ENCODE data around the gene RERE.
A peak's percentile ranks its signal among the peaks of the same experiment; 100 is the strongest.

Gene RERE

DNA sequence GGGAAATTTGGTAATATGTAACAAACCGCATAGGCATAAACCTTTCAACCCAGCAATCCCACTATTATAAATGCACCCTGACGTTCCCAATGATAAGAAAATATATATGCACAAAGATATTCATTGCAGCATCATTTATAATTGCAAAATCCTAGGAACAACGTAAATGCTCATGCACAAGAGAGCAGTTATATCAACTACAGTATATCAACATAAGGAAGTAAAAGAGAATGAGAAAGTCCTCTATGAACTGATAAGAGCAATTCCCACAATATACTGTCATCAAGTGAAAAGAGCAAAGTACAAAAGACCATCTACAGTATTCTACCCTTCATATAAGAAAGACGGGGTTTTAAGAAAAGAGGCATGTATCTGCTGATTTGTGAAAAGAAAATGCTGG lies 269.6 kb downstream of the RERE start:
- no peak for DNase-seq (ENCODE audit: low read depth in 2 of 2)

DNA sequence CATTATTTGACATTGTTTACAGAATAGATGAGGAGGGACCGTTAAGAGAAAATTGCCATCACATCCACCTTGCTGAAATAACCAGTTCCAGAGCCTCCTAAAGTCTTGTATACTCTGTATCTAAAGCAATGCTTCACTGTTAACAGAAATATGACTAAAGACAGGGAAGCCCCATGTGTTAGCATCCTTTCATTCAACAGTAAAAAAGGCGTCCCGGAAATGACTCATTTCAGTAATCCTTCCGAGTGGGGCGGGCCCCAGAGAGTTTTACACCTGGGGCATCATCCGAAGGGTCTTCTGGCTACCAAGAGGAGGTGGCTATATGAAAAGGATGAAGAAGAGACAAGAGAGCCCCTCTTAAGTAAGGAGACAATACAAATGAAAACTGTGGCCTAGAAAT lies 272.4 kb downstream of the RERE start:
- DNase-seq (ENCODE audit: low read depth in 2 of 2) = peak in 1 of 2 donors; percentile 10

DNA sequence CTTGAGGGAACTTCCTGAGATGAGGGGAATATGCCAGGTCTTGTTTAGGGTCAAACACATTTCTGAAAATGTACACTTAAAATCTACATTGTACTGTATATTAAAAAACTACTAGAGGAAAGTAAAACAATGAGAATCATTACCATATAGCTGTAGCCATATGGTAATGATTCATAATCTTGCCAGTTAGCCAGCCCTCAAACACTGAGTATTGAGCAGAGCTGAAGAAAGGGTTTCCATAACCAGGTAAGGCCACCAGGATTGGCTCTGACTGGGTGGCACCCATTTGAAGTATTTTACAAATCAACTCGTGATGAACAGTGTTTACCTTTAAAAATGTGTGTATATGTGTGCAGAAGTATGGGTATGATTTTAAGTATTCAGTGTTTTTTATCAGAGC lies 272.8 kb downstream of the RERE start:
- DNase-seq (ENCODE audit: low read depth in 2 of 2) = no peak

DNA sequence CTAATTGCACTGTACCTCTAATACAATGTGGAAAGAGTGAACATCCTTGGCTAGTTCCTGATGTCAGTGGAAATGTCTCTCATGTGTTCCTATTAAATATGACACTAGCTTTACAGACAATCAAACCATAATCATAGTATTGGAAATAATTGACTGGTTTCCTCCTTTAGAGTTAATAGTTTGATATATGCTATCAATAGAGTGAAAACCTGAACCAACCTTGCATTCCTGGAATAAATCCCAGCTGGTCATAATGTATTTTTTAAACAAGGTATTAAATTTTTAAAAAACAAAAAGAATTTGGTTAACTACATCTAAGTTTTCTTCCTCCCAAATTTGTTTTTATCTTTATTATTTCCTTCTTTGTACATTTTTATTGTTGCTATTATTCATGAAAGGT lies 273.5 kb downstream of the RERE start:
- DNase-seq (ENCODE audit: low read depth in 2 of 2) = no peak

DNA sequence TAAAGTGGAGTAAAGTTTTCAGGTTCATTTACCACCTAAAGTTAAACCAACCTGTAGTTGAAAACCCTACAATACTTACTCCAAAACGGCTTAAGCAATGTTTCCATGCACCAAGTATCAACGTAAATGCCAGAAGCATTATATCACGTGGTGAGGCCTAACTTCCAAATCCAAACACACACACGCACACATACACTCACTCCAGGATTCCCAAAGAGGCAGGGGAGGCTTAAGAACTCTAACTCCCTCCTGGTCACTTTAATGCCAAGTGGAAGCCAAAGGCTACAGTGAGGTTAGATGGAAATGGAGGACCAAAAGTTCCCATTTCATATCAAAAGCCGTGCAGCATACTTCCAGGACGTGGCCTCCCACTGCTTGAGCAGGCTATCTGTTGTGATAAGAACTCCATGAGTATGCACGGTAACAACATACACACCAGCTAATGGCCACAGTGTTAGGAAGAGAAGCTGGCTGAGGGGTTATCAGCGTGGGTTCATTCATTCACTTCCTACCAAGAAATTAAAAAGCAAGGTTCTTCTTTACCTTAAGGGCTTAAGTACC lies 275.4 kb downstream of the RERE start:
- no peak for DNase-seq (ENCODE audit: low read depth in 2 of 2)

DNA sequence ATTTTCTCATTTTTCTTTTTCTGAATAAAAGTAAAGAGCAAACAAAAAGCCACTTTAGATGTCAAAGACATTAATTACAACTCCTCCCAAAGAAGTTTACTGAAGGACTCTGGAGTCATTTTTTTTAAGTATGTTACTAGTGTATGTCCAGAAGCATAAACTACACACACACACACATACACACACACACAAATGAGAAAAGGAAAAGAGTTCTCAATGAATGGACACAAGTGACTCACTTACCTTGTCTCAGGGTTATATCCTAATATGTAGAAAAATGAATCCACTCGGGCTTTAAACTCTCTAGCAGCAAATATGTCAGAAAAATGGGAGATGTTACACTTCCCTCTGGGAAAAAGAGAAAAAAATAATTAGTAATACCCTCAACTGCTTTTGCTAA lies 276.5 kb downstream of the RERE start:
- DNase-seq (ENCODE audit: low read depth in 2 of 2) = no peak

DNA sequence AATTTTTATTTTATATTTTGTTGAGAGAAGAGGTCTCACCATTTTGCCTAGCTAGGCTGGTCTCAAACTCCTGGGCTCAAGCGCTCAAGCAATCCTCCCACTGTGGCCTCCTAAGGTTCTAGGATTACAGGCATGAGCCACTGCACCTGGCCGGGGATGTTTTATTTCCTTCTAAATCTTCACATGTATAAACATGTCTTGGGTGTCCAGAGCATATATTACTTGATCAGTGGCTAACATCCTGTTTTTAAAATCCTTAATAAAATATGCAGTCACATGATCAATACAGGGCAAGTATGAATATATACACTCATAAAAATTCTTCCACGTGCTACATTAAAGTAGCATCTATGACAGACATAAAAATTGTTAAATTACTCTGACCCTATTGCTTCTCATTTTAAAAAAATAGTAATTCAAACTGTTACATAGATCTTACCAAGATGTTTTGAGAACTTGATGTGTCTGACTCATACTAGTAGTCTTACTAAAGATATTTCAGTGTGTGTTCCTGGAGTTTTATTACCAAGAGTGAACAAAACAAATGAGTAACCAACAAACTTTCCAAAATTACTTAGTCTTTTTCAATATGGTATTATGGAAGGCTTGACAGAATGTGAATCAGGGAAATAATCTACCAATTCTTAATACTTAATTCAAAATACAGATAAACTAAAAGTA lies 277.0 kb downstream of the RERE start:
- DNase-seq (ENCODE audit: low read depth in 2 of 2) = no peak

DNA sequence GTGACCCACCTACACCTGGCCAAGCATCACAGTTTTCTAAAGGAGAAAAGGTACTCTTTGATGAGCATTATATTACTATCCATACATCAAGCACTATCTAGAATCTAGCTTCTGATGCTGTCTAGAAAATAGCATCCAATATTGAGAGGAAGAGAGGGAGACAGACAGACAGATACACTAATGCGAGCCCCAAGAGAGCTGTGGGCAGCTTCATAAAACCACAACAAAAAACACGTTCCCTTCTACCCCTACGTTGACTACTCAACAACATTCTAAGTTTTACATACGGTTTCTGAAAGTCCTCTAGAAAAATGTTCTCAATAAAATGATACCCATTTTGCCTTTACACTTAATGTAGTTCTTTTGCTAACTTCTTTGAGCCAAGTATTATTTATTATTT lies 277.8 kb downstream of the RERE start:
- DNase-seq (ENCODE audit: low read depth in 2 of 2) = no peak

DNA sequence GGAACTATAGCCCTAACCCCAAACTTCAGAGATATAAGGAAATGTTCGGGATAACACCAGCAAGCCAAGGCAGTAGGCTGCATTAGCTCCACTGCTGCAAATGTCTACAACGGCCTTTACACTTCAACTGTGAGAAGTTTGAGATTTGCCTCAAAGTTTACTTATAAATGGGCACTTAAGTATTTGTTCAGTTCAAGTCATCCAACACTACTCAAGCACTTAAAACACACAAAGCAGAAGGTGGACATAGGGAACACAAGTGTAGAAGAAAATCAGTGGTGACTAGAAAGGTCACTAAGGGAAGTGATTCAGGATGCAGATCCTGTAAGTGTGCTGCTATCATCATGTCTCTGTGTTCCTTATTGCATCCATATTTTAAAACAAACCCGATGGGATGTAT lies 278.9 kb downstream of the RERE start:
- DNase-seq (ENCODE audit: low read depth in 2 of 2) = no peak

DNA sequence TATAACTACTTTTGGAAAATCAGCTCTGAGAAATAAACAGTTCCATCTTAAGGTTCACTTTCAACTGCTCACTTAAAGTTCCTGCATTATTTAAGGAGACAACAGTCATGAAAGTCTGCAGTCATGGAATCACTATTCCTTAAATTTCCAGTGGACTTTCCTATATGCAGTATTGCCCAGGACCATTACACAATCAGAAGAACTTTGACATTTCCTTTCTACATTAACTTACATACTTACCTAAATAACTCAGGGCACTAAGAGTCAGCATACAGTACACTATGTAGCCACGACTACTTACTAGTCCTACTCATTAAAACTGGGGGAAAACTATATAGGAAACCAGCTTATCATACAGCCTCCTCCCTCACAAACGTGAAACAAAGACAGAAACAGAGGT lies 279.4 kb downstream of the RERE start:
- no peak for DNase-seq (ENCODE audit: low read depth in 2 of 2)

DNA sequence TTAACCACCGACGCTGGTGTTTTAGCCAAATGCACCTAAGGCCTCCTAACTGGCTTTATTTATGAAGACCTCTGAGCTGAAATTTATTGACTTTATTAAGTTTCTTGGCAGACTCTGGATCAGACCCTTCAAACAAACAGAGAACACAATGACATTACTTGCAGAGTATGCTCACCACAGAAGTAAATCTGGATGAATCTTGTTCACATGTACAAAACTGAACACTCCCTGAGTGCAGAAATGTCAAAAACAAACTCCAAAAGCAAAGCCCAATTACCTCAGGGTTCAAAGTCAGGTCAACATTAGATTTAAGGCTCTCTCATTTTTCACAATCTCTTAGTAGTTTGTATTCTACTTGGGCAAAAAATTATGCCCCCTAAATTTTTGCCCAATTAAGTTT lies 280.9 kb downstream of the RERE start:
- DNase-seq (ENCODE audit: low read depth in 2 of 2) = no peak

DNA sequence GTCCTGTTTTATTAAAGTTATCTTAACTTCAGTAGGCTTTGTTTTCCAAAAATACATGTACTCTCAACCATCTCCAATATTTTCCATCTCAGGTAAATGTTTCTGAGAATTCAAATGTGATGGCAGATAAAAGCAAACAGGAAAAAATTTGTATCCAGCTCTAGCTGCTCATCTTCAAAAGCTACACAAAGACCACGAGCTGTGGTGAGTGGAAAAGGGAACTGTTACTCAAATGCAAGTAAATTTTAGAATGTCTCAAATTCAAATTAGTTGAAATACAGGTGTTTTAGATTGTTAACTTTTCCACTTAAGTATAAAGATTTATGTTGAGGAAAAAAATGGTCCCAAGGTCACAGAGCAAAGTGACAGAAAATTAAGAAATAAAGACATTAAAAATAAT lies 283.5 kb downstream of the RERE start:
- no peak for DNase-seq (ENCODE audit: low read depth in 2 of 2)

DNA sequence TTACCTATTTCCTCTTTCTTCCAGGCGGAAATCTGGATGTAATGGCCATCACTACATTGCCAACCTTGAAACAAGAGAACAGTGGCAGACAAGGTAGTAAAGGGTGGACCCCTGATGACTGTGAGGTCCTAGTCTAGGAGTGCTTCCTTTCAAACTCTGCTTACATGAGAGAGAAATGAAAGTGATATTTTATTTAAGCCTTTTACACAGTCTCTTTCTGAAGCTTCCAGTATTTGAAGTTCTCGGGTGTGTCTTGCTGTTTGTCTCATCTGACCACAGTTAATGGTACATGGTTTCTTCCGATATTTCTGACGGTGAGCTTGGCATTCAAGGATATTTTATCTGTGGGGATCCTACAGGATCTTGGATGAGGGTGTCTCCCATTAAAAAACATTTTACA lies 284.3 kb downstream of the RERE start:
- no peak for DNase-seq (ENCODE audit: low read depth in 2 of 2)

DNA sequence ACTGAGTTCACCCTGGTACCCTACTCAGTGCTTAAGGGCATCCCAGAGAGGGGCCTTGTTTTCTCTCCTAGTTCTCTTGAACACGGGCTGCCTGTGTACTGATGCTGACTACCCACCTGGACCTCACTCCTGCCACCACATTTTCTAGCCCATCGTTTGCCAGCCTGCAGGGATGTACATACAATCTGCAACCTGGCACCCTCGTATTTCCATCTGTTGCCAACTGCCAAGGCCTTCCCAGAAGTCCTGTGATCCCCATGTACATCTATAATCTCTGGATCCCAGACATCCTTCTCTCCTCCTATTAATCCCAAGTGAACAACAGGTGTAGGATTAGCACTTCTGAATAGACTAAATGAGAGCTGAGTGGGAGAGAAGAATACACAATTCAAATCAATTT lies 287.5 kb downstream of the RERE start:
- no peak for DNase-seq (ENCODE audit: low read depth in 2 of 2)

DNA sequence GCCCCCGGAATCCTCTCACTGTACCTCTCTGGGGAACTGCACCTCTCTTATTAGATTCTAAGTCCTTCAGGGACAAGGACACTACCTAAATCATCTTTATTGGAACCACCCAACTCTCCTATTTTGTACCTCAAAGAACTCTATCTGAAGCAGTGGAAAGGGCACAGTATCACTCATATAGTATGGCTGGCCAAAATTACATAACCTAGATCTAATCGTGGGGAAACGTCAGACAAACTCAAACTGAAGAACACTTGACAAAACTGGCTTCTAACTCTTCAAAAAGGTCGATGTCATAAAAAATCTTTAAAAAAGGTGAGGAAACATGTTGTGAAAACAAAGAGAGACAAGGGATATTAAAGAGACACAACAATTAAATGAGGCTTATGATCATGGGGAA lies 289.5 kb downstream of the RERE start:
- DNase-seq (ENCODE audit: low read depth in 2 of 2) = no peak

DNA sequence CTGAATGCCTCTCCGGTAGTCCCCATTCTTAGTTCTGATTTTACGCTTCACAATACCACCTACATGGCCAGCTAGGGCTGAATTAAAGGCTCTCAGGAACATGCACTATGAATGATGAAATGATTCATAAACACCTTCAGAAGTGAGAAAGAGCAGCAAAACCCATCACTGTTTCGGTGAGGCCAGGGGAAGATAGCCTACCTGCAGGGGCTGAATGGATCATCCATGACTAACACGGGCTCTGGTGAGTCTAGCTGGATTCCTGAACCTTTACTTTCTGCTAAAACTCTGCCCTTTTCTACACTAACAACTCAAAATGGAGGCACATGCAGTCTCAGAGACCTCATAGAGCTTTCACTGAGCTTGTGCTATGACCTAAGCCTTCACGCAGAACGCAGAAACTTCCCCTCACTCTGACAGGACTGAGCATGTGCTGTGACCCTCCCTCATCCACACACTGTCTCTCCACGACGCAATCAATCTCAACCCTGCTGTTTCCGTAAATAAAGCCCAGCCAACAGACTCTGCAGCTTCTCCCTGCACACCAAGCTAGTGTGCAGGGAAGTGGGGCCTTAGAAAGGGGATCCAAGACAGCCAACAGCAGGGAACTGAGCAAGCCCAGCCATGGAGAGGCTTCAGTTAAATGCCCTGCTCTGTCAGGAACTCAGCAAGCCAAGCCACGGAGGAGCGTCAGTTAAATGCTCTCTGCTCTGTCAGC lies 291.7 kb downstream of the RERE start:
- peak; percentile 57 to 62 for DNase-seq (ENCODE audit: low read depth in 2 of 2)

DNA sequence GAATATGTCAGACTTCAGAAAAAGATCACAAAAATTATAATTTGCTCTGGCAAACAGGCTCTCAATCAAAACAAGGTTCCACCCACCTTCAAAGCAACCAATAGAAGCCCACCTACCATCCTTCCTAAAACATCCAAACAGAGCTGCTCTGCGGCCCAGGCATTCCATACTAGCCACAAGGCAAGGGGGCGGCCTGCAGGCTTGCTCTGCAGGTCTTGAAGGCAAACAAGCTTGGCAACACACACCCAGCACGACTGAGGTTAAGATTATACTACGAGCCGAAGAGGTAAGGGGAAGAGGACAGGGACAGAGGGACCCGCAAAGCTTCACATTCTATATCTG lies 292.3 kb downstream of the RERE start:
- no peak for DNase-seq (ENCODE audit: low read depth in 2 of 2)

DNA sequence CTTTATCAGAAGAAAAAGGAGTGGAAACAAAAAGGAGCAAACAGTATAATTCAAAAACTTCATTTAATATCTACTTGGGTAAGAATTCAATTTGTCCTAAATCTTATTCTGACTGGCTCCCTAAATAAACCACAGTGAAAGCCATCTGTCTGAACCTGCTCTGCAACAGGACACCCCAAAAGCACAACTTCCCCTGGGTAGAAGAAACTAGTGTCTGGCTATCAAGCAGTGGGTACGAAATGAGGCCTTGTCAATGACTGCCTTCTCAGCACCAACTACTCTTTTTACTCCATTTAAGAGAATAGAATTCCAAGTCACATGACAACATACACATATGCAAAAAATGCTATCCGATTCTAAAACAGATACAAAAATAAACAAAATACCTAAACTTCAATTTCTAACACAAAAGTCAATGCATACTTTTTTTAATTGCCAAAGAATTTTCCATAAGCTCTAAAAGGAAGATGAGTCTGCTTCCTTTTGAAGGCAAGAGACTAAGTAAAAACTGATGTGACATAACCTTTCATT lies 292.7 kb downstream of the RERE start:
- no peak for DNase-seq (ENCODE audit: low read depth in 2 of 2)

DNA sequence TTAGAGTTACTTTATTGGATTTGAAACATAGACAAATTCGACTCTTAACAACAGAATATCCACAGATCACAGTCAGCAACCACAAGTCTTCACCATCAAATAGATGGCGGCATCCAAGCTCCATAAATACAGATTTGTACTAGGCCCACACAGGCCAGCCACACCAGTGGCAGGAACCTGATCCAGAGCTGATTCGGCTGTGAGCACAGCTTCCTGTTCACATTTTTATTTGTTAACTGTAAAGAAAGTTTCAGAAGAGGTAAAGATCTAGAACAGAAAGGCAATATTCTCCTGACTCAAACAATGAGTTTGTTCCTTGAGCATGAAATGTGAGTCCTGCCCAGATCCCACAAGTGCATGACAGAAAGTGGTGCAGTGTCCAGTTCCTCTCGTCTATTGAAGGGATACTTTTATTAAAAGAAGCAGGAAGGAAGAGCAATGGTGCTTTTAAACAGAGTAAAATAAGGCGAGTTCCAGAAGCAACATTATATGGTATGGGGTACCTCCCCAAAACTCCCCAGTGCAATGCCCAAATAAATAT lies 293.7 kb downstream of the RERE start:
- no peak for DNase-seq (ENCODE audit: low read depth in 2 of 2)

DNA sequence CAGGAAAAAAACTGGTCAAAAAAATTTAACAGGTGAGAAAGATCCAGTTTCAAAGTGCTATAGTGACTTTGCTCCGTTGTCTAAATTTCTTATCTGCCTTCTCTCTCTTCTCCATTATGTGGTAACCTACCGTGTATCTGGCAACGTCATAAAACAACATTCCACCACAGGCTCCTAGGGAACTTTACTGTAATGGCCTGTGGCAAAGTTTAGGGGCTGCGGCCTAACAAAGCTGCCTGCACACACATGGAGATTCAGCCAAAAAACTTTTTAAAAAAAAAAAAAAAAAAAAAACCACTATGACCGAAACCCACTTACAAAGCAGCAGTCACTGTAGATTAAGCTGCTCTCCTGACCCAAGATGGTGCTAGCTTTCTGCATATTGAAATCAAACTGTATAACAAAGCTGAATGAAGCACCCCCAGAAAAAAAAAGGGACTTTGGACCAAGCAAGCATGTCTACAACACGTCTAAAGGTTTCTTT lies 296.9 kb downstream of the RERE start:
- no peak for DNase-seq (ENCODE audit: low read depth in 2 of 2)

DNA sequence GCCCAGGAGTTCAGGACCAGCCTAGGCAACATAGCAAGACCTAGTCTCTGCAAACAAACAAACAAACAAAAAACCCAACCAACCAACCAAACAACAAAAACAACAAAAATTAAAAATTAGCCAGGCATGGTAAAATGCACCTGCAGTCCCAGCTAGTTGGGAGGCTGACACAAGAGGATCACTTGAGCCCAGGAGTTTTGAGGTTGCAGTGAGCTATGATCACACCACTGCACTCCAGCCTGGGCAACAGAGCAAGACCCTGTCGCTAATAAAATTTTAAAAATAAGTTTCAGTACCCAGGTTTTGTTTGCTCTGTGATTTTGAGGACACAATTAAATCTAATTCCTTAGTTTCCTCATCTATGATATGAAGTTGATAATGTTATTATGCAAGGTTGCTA lies 298.3 kb downstream of the RERE start:
- DNase-seq (ENCODE audit: low read depth in 2 of 2) = no peak

DNA sequence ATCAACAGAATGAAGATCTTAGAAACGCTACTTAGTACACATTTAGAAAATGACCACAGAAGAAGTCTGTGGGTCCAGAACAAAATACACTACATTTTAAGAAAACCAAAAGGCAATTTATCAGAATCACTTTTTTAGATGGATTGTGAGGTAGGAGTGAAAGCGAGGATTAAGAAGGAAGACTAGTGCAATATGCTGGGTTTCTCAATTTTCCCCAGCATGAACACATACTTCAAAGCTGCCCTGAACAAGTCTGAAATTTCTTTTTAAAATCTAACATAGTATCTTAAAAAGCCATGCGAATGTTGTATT lies 299.0 kb downstream of the RERE start:
- DNase-seq (ENCODE audit: low read depth in 2 of 2) = no peak

All from stimulated activated CD8-positive, alpha-beta memory T cell treated with anti-CD3 and anti-CD28 coated beads, Interleukin-15, amount 100 ng/mL, for 48 hours (primary cell).